Esophagus (tissue), 2 donors: ENCODE data around the gene SECISBP2. TPM values are rescaled to one million over a fixed set of nuclear protein-coding genes. Genes with fewer than 3 reads are reported as not detected.

Source experiments
- H3K27ac ChIP-seq, 2 donors: one replicate each; pipeline ENCODE4 v1.5.1; 2013; ENCODE audit warnings: low read depth in 2 of 2, mild to moderate bottlenecking in 2 of 2, inconsistent platforms in 1 of 2, low read length in 1 of 2, moderate library complexity in 1 of 2
- H3K27me3 ChIP-seq, 2 donors: one replicate each; pipeline ENCODE4 v1.6.1; 2013; ENCODE audit warnings: low read length in 2 of 2, control low read depth in 1 of 2, mild to moderate bottlenecking in 1 of 2; ENCODE audit not compliant: insufficient read depth in 2 of 2, control insufficient read depth in 1 of 2
- H3K36me3 ChIP-seq, 2 donors: one replicate each; pipeline ENCODE4 v1.6.1; 2013; ENCODE audit warnings: low read length in 1 of 2; ENCODE audit not compliant: control insufficient read depth in 2 of 2, insufficient read depth in 2 of 2
- H3K4me1 ChIP-seq, 2 donors: one replicate each; pipeline ENCODE4 v1.6.1; 2013; ENCODE audit warnings: low read length in 1 of 2; ENCODE audit not compliant: control insufficient read depth in 2 of 2, insufficient read depth in 2 of 2
- H3K4me3 ChIP-seq, 2 donors: one replicate each; pipeline ENCODE4 v1.5.1; 2013; ENCODE audit warnings: low read length in 2 of 2, mild to moderate bottlenecking in 2 of 2, low read depth in 1 of 2, moderate library complexity in 1 of 2
- H3K9me3 ChIP-seq, 2 donors: one replicate each; pipeline ENCODE4 v1.6.1; 2013; ENCODE audit warnings: mild to moderate bottlenecking in 2 of 2, low read depth in 1 of 2, low read length in 1 of 2, moderate library complexity in 1 of 2; ENCODE audit not compliant: control insufficient read depth in 2 of 2, insufficient read depth in 1 of 2
- WGBS, 2 donors: extraction: QIAGEN DNeasy Blood & Tissue Kit; methylation state at CpG; one replicate each; pipeline ENCODE4 v1.1.7; 2013; 5-methylcytosine and 5-hydroxymethylcytosine counted together
- polyA plus RNA-seq, 2 donors: library from polyadenylated mRNA; stranded (reverse); fragments of 200-250 nt; gene quantifications; one replicate each; pipeline ENCODE4 v1.2.3, GENCODE V29; 2013
- donor health status: healthy with polysubstance abuse.
- donor health status: Bipolar disorder and iron deficiency.

Gene SECISBP2
- polyA plus RNA-seq, 2 donors, result 14.0 to 16.0 TPM

- 84 to 88% methylated on average over 16 of the region's 16 CpGs for WGBS, 2 donors
- H3K9me3 ChIP-seq, result no peaks in the 10 kb centered on the region
- H3K4me3 ChIP-seq, result no peak overlapping the region
- H3K27ac ChIP-seq, result no peak overlapping the region
- peaks cover 8 to 68% of the 10 kb centered on the region in 2 donors for H3K36me3 ChIP-seq
- no peaks in the 10 kb centered on the region for H3K27me3 ChIP-seq
- peaks cover 0 to 4% of the 10 kb centered on the region in 2 donors for H3K4me1 ChIP-seq
Measured at GRCh38 chr9:89383030-89383720, 64.9 kb downstream of the SECISBP2 start.

- Histone ChIP-seq H3K9me3 (no peaks in the 10 kb centered on the region), H3K27me3 (no peaks in the 10 kb centered on the region), H3K4me1 (peaks cover 0 to 9% of the 10 kb centered on the region in 2 donors), H3K36me3 (peaks cover 4 to 67% of the 10 kb centered on the region in 2 donors), H3K27ac (no peak overlapping the region), H3K4me3 (no peak overlapping the region)
- 94 to 95% methylated on average over 19 of the region's 19 CpGs for WGBS, 2 donors
Measured at GRCh38 chr9:89383721-89384300, 65.5 kb downstream of the SECISBP2 start.

- no peak overlapping the region for H3K27ac ChIP-seq
- H3K4me3 ChIP-seq, result no peak overlapping the region
- H3K27me3 ChIP-seq, result no peaks in the 10 kb centered on the region
- WGBS, 2 donors, result 93 to 95% methylated on average over 15 of the region's 15 CpGs
- peaks cover 0 to 15% of the 10 kb centered on the region in 2 donors for H3K4me1 ChIP-seq
- peaks cover 4 to 66% of the 10 kb centered on the region in 2 donors for H3K36me3 ChIP-seq
- H3K9me3 ChIP-seq, result no peaks in the 10 kb centered on the region
Measured at GRCh38 chr9:89384783-89385182, 66.5 kb downstream of the SECISBP2 start.

GRCh38 chr9:89386206-89386605 is 67.9 kb downstream of the SECISBP2 start:
- no peaks in the 10 kb centered on the region for H3K27me3 ChIP-seq
- peaks cover 0 to 3% of the 10 kb centered on the region in 2 donors for H3K9me3 ChIP-seq
- no peak overlapping the region for H3K4me3 ChIP-seq
- peaks cover 4 to 72% of the 10 kb centered on the region in 2 donors for H3K36me3 ChIP-seq
- 94 to 96% methylated on average over 11 of the region's 11 CpGs for WGBS, 2 donors
- no peak overlapping the region for H3K27ac ChIP-seq
- peaks cover 0 to 23% of the 10 kb centered on the region in 2 donors for H3K4me1 ChIP-seq

- Histone ChIP-seq H3K27ac (peak overlapping the region; percentile 58 to 62), H3K9me3 (peaks cover 0 to 3% of the 10 kb centered on the region in 2 donors), H3K36me3 (peaks cover 8 to 74% of the 10 kb centered on the region in 2 donors), H3K4me3 (no peak overlapping the region), H3K27me3 (no peaks in the 10 kb centered on the region), H3K4me1 (peaks cover 0 to 23% of the 10 kb centered on the region in 2 donors)
- WGBS, 2 donors, result 46 to 68% methylated on average over 11 of the region's 11 CpGs
Measured at GRCh38 chr9:89386797-89387196, 68.5 kb downstream of the SECISBP2 start.

GRCh38 chr9:89387197-89387849 is 69.0 kb downstream of the SECISBP2 start:
- Histone ChIP-seq H3K27ac (peak overlapping the region; percentile 58 to 62), H3K4me1 (peaks cover 0 to 23% of the 10 kb centered on the region in 2 donors), H3K4me3 (no peak overlapping the region), H3K9me3 (peaks cover 0 to 3% of the 10 kb centered on the region in 2 donors), H3K27me3 (no peaks in the 10 kb centered on the region), H3K36me3 (peaks cover 8 to 70% of the 10 kb centered on the region in 2 donors)
- 83% methylated on average over 20 of the region's 20 CpGs for WGBS, 2 donors

- H3K27ac ChIP-seq, result peak overlapping the region; percentile 65 to 66
- H3K27me3 ChIP-seq, result no peaks in the 10 kb centered on the region
- H3K36me3 ChIP-seq, result peaks cover 6 to 68% of the 10 kb centered on the region in 2 donors
- peaks cover 0 to 23% of the 10 kb centered on the region in 2 donors for H3K4me1 ChIP-seq
- H3K9me3 ChIP-seq, result peaks cover 0 to 3% of the 10 kb centered on the region in 2 donors
- 79 to 86% methylated on average over 19 of the region's 19 CpGs for WGBS, 2 donors
- H3K4me3 ChIP-seq, result no peak overlapping the region
Measured at GRCh38 chr9:89388084-89388867, 70.0 kb downstream of the SECISBP2 start.

- peak overlapping the region in 1 of 2 donors; percentile 65 for H3K27ac ChIP-seq
- H3K36me3 ChIP-seq, result peaks cover 4 to 64% of the 10 kb centered on the region in 2 donors
- H3K4me1 ChIP-seq, result peaks cover 0 to 23% of the 10 kb centered on the region in 2 donors
- 96 to 97% methylated on average over 12 of the region's 12 CpGs for WGBS, 2 donors
- H3K27me3 ChIP-seq, result no peaks in the 10 kb centered on the region
- H3K9me3 ChIP-seq, result peaks cover 0 to 3% of the 10 kb centered on the region in 2 donors
- no peak overlapping the region for H3K4me3 ChIP-seq
Measured at GRCh38 chr9:89388868-89389177, 70.5 kb downstream of the SECISBP2 start.

GRCh38 chr9:89390068-89390555 is 71.8 kb downstream of the SECISBP2 start:
- H3K27ac ChIP-seq, result peak overlapping the region in 1 of 2 donors; percentile 51
- H3K36me3 ChIP-seq, result peaks cover 4 to 57% of the 10 kb centered on the region in 2 donors
- WGBS, 2 donors, result 70 to 79% methylated on average over 10 of the region's 10 CpGs
- H3K9me3 ChIP-seq, result peaks cover 0 to 3% of the 10 kb centered on the region in 2 donors
- no peak overlapping the region for H3K4me3 ChIP-seq
- no peaks in the 10 kb centered on the region for H3K27me3 ChIP-seq
- H3K4me1 ChIP-seq, result peaks cover 0 to 23% of the 10 kb centered on the region in 2 donors
